GM10266 (cell line): ENCODE data around the gene CCDC148.

Experiments used
- DNase-seq: peaks from one replicate; pipeline ENCODE4 v3.0.0; 2012; ENCODE audit errors: extremely low spot score
- CTCF ChIP-seq: IDR thresholded peaks from 2 replicates; pipeline ENCODE4 v1.5.1; 2012; ENCODE audit warnings: mild to moderate bottlenecking, low read depth; ENCODE audit not compliant: control insufficient read depth, insufficient read depth; ENCODE audit errors: missing control alignments

Gene CCDC148

GRCh38 chr2:158134055-158134454 is 322.5 kb downstream of the CCDC148 start:
- no peak for DNase-seq
- TF ChIP-seq CTCF = no peak

GRCh38 chr2:158131919-158132566 is 324.5 kb downstream of the CCDC148 start:
- no peak for TF ChIP-seq CTCF

GRCh38 chr2:158131483-158131912 is 325.1 kb downstream of the CCDC148 start:
- no peak for TF ChIP-seq CTCF
- no peak for DNase-seq

More at GRCh38 chr2:158131919-158132566, 324.5 kb downstream of the CCDC148 start:
- no peak for DNase-seq

GRCh38 chr2:158130832-158131473 is 325.6 kb downstream of the CCDC148 start:
- no peak for TF ChIP-seq CTCF
- no peak for DNase-seq

GRCh38 chr2:158129037-158129436 is 327.5 kb downstream of the CCDC148 start:
- no peak for DNase-seq
- TF ChIP-seq CTCF = no peak

- no peak for TF ChIP-seq CTCF
- DNase-seq = no peak
Observed at GRCh38 chr2:158128168-158128973, 328.2 kb downstream of the CCDC148 start.

GRCh38 chr2:158127380-158127804 is 329.2 kb downstream of the CCDC148 start:
- DNase-seq = no peak
- TF ChIP-seq CTCF = no peak
